IMR-90 (cell line): ENCODE data around the gene MERTK. TPM values are rescaled to one million over a fixed set of nuclear protein-coding genes. Genes with fewer than 3 reads are reported as not detected.

Source experiments
- ATAC-seq: fragments of 200-7000 bp; cut with Tn5 transposase; 2 replicates; pipeline ENCODE4 v1.9.1; 2020; ENCODE audit warnings: low read depth, mild to moderate bottlenecking, moderate library complexity
- BruUV-seq: library from RNA; stranded (reverse); fragments of 400-500 nt; replicated peaks from 2 replicates; lab custom pipeline; 2021; lab: Mats Ljungman, UMichigan
- CTCF ChIA-PET: fragments of 300-600 bp; formaldehyde crosslinking; extraction: SDS; loops from one replicate; lab custom pipeline; 2021; ENCODE audit warnings: antibody characterized with exemption; lab: Yijun Ruan, JAX
- POLR2A ChIA-PET: fragments of 300-600 bp; sonication (Branson Sonifier 250); formaldehyde crosslinking; loops from one replicate; lab custom pipeline; 2022; ENCODE audit warnings: antibody characterized with exemption; ENCODE audit not compliant: unreplicated experiment; lab: Charles Lee
- DNase-seq: peaks from one replicate; pipeline ENCODE4 v3.0.0; 2013
- H2AFZ ChIP-seq: replicated peaks from 2 replicates; pipeline ENCODE3; 2013; ENCODE audit warnings: low read length, mild to moderate bottlenecking; ENCODE audit not compliant: poor library complexity
- H2AK5ac ChIP-seq: 2 replicates; pipeline ENCODE4 v1.6.1; 2013; ENCODE audit warnings: low read depth, low read length, inconsistent platforms
- H2AK9ac ChIP-seq: replicated peaks from 2 replicates; pipeline ENCODE3; 2013; ENCODE audit warnings: mild to moderate bottlenecking, low read depth, low read length, moderate library complexity; ENCODE audit not compliant: poor library complexity
- H2BK120ac ChIP-seq: 2 replicates; pipeline ENCODE4 v1.6.1; 2013; ENCODE audit warnings: low read depth, low read length, inconsistent platforms
- H2BK15ac ChIP-seq: 3 replicates; pipeline ENCODE4 v1.6.1; 2013; ENCODE audit warnings: low read depth, low read length, inconsistent platforms
- H2BK20ac ChIP-seq: 2 replicates; pipeline ENCODE4 v1.6.1; 2013; ENCODE audit warnings: low read depth, mild to moderate bottlenecking, inconsistent platforms, low read length, moderate library complexity
- H2BK5ac ChIP-seq: 2 replicates; pipeline ENCODE4 v1.6.1; 2013; ENCODE audit warnings: mild to moderate bottlenecking, low read depth, low read length, inconsistent platforms; ENCODE audit not compliant: poor library complexity, severe bottlenecking
- H3K14ac ChIP-seq: replicated peaks from 2 replicates; pipeline ENCODE4 v1.6.1; 2013; ENCODE audit warnings: low read depth, low read length, inconsistent platforms
- H3K18ac ChIP-seq: 2 replicates; pipeline ENCODE4 v1.6.1; 2013; ENCODE audit warnings: low read depth, low read length, control low read depth
- H3K23ac ChIP-seq: 2 replicates; pipeline ENCODE4 v1.6.1; 2013; ENCODE audit warnings: low read depth, low read length, inconsistent platforms
- H3K27ac ChIP-seq: 2 replicates; pipeline ENCODE4 v1.5.1; 2013; ENCODE audit warnings: mild to moderate bottlenecking, control low read depth, low read length; ENCODE audit not compliant: insufficient read depth
- H3K27me3 ChIP-seq: 2 replicates; pipeline ENCODE4 v1.6.1; 2013; ENCODE audit warnings: low read length; ENCODE audit not compliant: control insufficient read depth, insufficient read depth
- H3K36me3 ChIP-seq: 2 replicates; pipeline ENCODE4 v1.6.1; 2013; ENCODE audit warnings: low read length, mixed read lengths; ENCODE audit not compliant: control insufficient read depth, insufficient read depth
- H3K4ac ChIP-seq: 2 replicates; pipeline ENCODE4 v1.6.1; 2013; ENCODE audit warnings: low read depth, low read length, inconsistent platforms
- H3K4me1 ChIP-seq: 2 replicates; pipeline ENCODE4 v1.6.1; 2013; ENCODE audit warnings: low read length, mixed read lengths; ENCODE audit not compliant: control insufficient read depth, insufficient read depth
- H3K4me2 ChIP-seq: 2 replicates; pipeline ENCODE4 v1.6.1; 2013; ENCODE audit warnings: low read depth, mild to moderate bottlenecking, control low read depth, low read length, moderate library complexity
- H3K4me3 ChIP-seq: 2 replicates; pipeline ENCODE4 v1.5.1; 2013; ENCODE audit warnings: low read depth, mild to moderate bottlenecking, control low read depth, low read length, moderate library complexity; ENCODE audit not compliant: insufficient read depth
- H3K56ac ChIP-seq: 2 replicates; pipeline ENCODE4 v1.6.1; 2013; ENCODE audit warnings: low read length, inconsistent platforms; ENCODE audit not compliant: insufficient read depth; ENCODE audit errors: extremely low read depth
- H3K79me1 ChIP-seq, 2 experiments: 2 replicates each; pipeline ENCODE4 v1.6.1; 2013; ENCODE audit warnings: low read length in 2 of 2, inconsistent platforms in 1 of 2, low read depth in 1 of 2
- H3K9ac ChIP-seq: 2 replicates; pipeline ENCODE4 v1.6.1; 2013; ENCODE audit warnings: low read depth, low read length, control low read depth
- H3K9me1 ChIP-seq: 2 replicates; pipeline ENCODE4 v1.6.1; 2013; ENCODE audit warnings: low read length, inconsistent platforms; ENCODE audit not compliant: insufficient read depth
- H3K9me3 ChIP-seq: 2 replicates; pipeline ENCODE4 v1.6.1; 2013; ENCODE audit warnings: low read length; ENCODE audit not compliant: control insufficient read depth, insufficient read depth
- H4K20me1 ChIP-seq: 2 replicates; pipeline ENCODE4 v1.6.1; 2013; ENCODE audit warnings: low read length, inconsistent platforms; ENCODE audit not compliant: insufficient read depth
- H4K5ac ChIP-seq: 2 replicates; pipeline ENCODE4 v1.6.1; 2013; ENCODE audit warnings: mild to moderate bottlenecking, low read depth, low read length, control low read depth
- H4K8ac ChIP-seq, 2 experiments: 2 replicates each; pipeline ENCODE4 v1.6.1; 2013; ENCODE audit warnings: low read depth in 2 of 2, low read length in 2 of 2, control low read depth in 1 of 2, inconsistent platforms in 1 of 2
- H4K91ac ChIP-seq: 2 replicates; pipeline ENCODE4 v1.6.1; 2013; ENCODE audit warnings: low read depth, low read length, inconsistent platforms; ENCODE audit not compliant: insufficient read depth
- BHLHE40 ChIP-seq: fragments of 150-350 bp; IDR thresholded peaks from 2 replicates; pipeline ENCODE4 v1.6.1; 2016; ENCODE audit warnings: mild to moderate bottlenecking, low read depth, low read length
- CEBPB ChIP-seq: IDR thresholded peaks from 2 replicates; pipeline ENCODE4 v1.6.1; 2012; ENCODE audit warnings: low read depth, low read length, improper control_type of control experiment
- CHD1 ChIP-seq: IDR thresholded peaks from 2 replicates; pipeline ENCODE4 v1.6.1; 2012; ENCODE audit warnings: low read depth, low read length, improper control_type of control experiment
- CTCF ChIP-seq: conservative IDR thresholded peaks from 2 replicates; pipeline ENCODE4 v1.5.1; 2012; ENCODE audit warnings: mild to moderate bottlenecking, low read depth, low read length, improper control_type of control experiment
- ELK1 ChIP-seq: fragments of 150-350 bp; IDR thresholded peaks from 2 replicates; pipeline ENCODE4 v1.6.1; 2016; ENCODE audit warnings: low read depth, mild to moderate bottlenecking, low read length, moderate library complexity, borderline replicate concordance
- FOS ChIP-seq: fragments of 150-350 bp; IDR thresholded peaks from 2 replicates; pipeline ENCODE4 v1.6.1; 2016; ENCODE audit warnings: low read depth, low read length
- MAFK ChIP-seq: IDR thresholded peaks from 2 replicates; pipeline ENCODE4 v1.6.1; 2012; ENCODE audit warnings: low read depth, low read length, improper control_type of control experiment
- MAZ ChIP-seq: IDR thresholded peaks from 2 replicates; pipeline ENCODE4 v1.6.1; 2012; ENCODE audit warnings: low read depth, mild to moderate bottlenecking, low read length, improper control_type of control experiment, moderate library complexity, borderline replicate concordance
- MXI1 ChIP-seq: IDR thresholded peaks from 2 replicates; pipeline ENCODE4 v1.6.1; 2012; ENCODE audit warnings: low read depth, mild to moderate bottlenecking, low read length, moderate library complexity, borderline replicate concordance
- NFE2L2 ChIP-seq: fragments of 150-350 bp; IDR thresholded peaks from 2 replicates; pipeline ENCODE4 v1.6.1; 2016; ENCODE audit warnings: low read depth, mild to moderate bottlenecking, low read length
- RAD21 ChIP-seq: IDR thresholded peaks from 2 replicates; pipeline ENCODE4 v1.6.1; 2012; ENCODE audit warnings: low read length, improper control_type of control experiment
- RCOR1 ChIP-seq: IDR thresholded peaks from 2 replicates; pipeline ENCODE4 v1.6.1; 2012; ENCODE audit warnings: mild to moderate bottlenecking, low read length, improper control_type of control experiment; ENCODE audit not compliant: insufficient replicate concordance
- RFX5 ChIP-seq: IDR thresholded peaks from 2 replicates; pipeline ENCODE4 v1.8.0; 2012; ENCODE audit warnings: low read depth, mild to moderate bottlenecking, low read length, moderate library complexity
- SMC3 ChIP-seq: fragments of 150-350 bp; IDR thresholded peaks from 2 replicates; pipeline ENCODE4 v1.6.1; 2016; ENCODE audit warnings: low read depth, mild to moderate bottlenecking, antibody characterized with exemption, low read length, moderate library complexity
- USF2 ChIP-seq: fragments of 150-350 bp; IDR thresholded peaks from 2 replicates; pipeline ENCODE4 v1.6.1; 2017; ENCODE audit warnings: mild to moderate bottlenecking, antibody characterized with exemption, low read length, low read depth
- WGBS, 2 experiments: methylation state at CpG; one replicate each; pipeline versions ENCODE4 v1.1.5 to v1.1.7; 2013; ENCODE audit warnings: missing lambda C conversion rate in 2 of 2; ENCODE audit not compliant: insufficient read length in 1 of 2; ENCODE audit errors: extremely low coverage in 2 of 2; 5-methylcytosine and 5-hydroxymethylcytosine counted together
- dilution Hi-C: fragments of 300-500 bp; cut with HindIII; formaldehyde crosslinking; loops from one replicate; pipeline ENCODE4 v1.14.3; 2018; ENCODE audit warnings: low sequenced_read_pairs; ENCODE audit not compliant: unreplicated experiment
- in situ Hi-C: fragments of 300-500 bp; cut with MboI; formaldehyde crosslinking; loops from 3 replicates; pipeline ENCODE4 v1.14.3; 2019; ENCODE audit warnings: low sequenced_read_pairs, inconsistent platforms, mixed read lengths
- intact Hi-C: fragments of 100-400 bp; cut with micrococcal nuclease; formaldehyde crosslinking; loops from 2 replicates; pipeline ENCODE4 v1.10.0; 2022
- polyA plus RNA-seq, 3 experiments: library from polyadenylated mRNA; depleted of rRNA; stranded (reverse); fragments of >200 nt; gene quantifications; 2 replicates each; pipeline ENCODE4 v1.2.3, GENCODE V29; 2012; ENCODE audit warnings: low replicate concordance in 1 of 3
- total RNA-seq: library from RNA; depleted of rRNA; stranded (reverse); fragments of >200 nt; gene quantifications from 2 replicates; pipeline ENCODE4 v1.2.3, GENCODE V29; 2012

The MERTK gene
- total and polyA plus RNA-seq, 2 of the 4 experiments (the other 2 are of a cell fraction), result 0.36 to 0.62 TPM

- Histone ChIP-seq H2BK20ac (no peak overlapping the region), H2BK15ac (no peak overlapping the region), H3K18ac (no peak overlapping the region), H3K4ac (no peak overlapping the region), H3K4me2 (no peak overlapping the region), H3K4me1 (peaks cover 3% of the 10 kb centered on the region; the same call in 1 of the 2 replicates), H4K5ac (no peak overlapping the region), H3K23ac (no peak overlapping the region), H3K56ac (no peak overlapping the region), H2AFZ (no peak overlapping the region), H2AK5ac (no peak overlapping the region), H3K4me3 (no peak overlapping the region), H3K9ac (no peak overlapping the region), H3K9me1 (no peaks in the 10 kb centered on the region; the same call in 1 of the 2 replicates), H2BK5ac (no peak overlapping the region), H3K9me3 (0 out of 2 replicates have a peak, but pooled peaks cover 1% of the 10 kb centered on the region), H4K8ac (no peak overlapping the region), H4K91ac (no peak overlapping the region), H3K27ac (no peak overlapping the region), H3K36me3 (no peaks in the 10 kb centered on the region), H4K20me1 (no peaks in the 10 kb centered on the region), H2BK120ac (no peak overlapping the region), H3K14ac (no peak overlapping the region), H3K27me3 (peaks cover 1% of the 10 kb centered on the region; the same call in 1 of the 2 replicates), H3K79me1 (no peaks in the 10 kb centered on the region), H2AK9ac (no peak overlapping the region)
- peak; percentile 27 for DNase-seq
- whole genome bisulfite sequencing, 2 experiments, result no CpG with 5 or more reads among the region's 1 CpG
- no TSS peak for BruUV-seq
- ChIA-PET CTCF (no interaction called here), POLR2A (no interaction called here)
- intact Hi-C loops (no loop called here), dilution Hi-C loops (no loop called here), in situ Hi-C loops (no loop called here)
- TF ChIP-seq CHD1 (no peak), SMC3 (no peak), RFX5 (no peak), MXI1 (no peak), RCOR1 (no peak), BHLHE40 (no peak), CEBPB (no peak), USF2 (no peak), MAZ (no peak), FOS (no peak), CTCF (no peak), MAFK (no peak), RAD21 (no peak), ELK1 (no peak), NFE2L2 (no peak)
- ATAC-seq, result no peak
These were observed 135.2 kb downstream of the MERTK start for GRCh38 chr2:112033600-112033999.
